GM21390 (cell line): Measurements from ENCODE around the gene SENP1.

Source experiments
- ATAC-seq: cut with Tn5 transposase; IDR thresholded peaks from one replicate; pipeline ENCODE4 v1.9.1; 2021; ENCODE audit not compliant: unreplicated experiment

Gene SENP1

GRCh38 chr12:48037267-48037915, 68.5 kb downstream of the SENP1 start:
- ATAC-seq = no peak

DNA sequence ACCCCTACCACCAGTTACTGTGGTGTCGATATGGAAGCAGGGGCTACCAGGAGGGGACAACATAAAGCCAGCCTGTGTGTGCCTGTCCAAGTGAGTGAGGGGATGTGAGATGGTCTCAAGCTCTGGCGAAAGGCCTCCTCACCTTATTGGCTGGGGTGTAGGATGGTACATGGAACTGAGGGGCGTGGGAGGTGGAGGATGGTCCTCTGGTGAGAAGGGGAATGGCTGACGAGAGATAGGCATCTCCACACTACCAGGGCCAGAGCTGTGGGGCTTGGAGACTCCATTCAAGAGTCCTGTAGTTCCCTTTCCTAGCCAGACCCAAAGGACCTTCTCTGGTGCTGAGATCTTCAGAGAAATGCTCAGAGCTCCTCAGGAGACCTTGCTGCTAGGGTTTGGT, 69.1 kb downstream of the SENP1 start:
- no peak for ATAC-seq

GRCh38 chr12:48034835-48035805, 70.8 kb downstream of the SENP1 start:
- no peak for ATAC-seq

- no peak for ATAC-seq
These were observed 72.4 kb downstream of the SENP1 start for GRCh38 chr12:48033451-48033850.

GRCh38 chr12:48032597-48032996, 73.3 kb downstream of the SENP1 start:
- no peak for ATAC-seq

GRCh38 chr12:48031135-48031960, 74.5 kb downstream of the SENP1 start:
- ATAC-seq = no peak

DNA sequence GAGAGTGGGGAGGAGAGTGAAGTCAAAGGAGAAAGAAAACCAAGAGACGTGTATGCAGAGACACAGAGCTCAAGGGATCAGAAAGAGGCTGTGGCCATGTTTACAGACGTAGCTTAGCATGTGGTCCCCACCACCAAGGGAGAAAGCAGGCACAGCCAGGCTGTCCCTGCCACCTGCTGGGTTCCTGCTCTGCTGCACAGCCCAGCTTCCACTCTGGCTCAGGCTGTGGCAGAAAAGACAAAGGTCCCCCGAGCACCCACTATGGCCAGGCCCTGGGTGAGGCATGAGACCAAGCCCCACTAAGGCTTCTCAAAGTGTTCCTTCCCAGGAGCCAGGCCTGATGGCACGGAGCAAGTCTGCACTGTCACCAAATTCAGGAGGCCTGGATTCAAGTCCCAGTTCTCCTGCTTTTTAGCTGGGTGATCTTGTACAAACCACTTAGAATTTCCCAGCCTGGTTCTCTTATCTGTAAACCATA, 75.7 kb downstream of the SENP1 start:
- no peak for ATAC-seq

DNA sequence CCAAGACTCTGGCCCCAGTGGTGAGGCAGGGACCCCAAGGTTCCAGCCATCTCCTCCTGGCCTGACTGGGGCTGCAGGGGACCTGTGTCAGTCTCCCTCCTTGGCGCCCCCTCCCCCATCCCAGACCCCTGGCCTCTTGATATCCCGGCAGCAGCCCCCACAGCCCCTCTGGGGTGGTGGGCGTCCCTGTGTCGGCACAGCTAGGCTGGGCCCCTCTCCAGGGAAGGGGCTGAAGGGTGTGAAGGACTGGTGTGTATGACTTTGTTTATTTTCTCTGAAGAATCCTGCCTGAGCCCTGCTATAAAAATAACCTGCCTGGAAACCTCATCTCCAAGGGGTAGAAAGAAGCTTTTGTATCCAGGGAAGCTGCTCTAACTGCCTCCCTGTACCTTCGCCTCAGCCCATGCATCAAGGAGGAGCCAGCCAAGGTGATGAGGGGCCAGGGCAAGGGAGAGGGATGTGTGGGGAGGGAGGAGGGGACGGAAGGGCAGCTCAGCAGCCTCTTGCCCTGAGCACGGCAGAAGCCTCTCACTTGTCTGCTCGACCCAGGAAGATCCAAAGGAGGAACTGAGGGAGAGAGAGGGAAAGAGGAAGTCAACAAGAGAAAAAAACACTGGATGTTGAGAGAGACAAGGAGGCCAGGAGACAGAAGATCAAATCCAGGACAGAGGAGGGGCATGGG, 76.2 kb downstream of the SENP1 start:
- ATAC-seq = no peak

- no peak for ATAC-seq
These were observed 77.1 kb downstream of the SENP1 start for GRCh38 chr12:48028541-48029431.

DNA sequence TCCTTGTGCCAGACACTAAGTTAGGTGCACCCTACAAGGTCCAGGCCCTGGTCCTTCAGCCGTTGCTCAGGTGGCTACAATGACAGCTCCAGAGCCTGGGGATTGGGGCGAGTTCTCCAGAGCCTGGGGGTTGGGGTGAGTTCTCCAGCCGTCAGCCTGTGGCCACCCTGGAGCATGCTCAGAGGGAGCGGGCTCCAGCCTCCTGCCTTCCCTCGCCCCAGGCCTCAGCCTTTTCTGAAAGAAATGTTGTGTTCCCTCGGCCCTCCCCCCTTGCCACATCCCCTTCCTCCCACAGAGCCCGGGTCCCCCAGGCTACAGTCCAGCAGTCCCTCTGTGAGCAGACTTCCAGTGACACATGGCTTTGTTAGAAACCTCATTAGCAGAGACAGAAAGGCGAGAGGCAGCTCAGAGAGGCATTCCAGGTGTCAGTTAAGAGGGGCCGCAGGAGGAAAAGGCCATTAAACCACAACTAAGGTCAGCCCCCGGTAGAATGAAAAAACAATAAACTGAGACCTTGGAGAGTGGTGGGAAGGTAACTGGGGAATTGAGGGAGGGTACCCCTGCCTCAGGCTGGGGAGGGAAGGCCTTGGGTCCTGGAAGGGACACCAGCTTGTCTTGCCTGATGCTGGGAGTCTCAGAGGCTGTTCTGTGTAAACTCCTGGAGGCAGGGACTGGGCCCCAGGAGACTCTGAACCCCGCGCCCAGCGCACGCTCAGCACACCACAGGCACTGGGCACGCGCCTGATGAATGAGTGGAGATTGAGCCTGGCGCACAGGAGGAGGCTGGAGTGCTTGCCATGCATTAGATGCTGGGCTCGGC, 78.5 kb downstream of the SENP1 start:
- ATAC-seq = no peak

GRCh38 chr12:48026060-48026827, 79.6 kb downstream of the SENP1 start:
- ATAC-seq = no peak

GRCh38 chr12:48025281-48025680, 80.6 kb downstream of the SENP1 start:
- no peak for ATAC-seq

- no peak for ATAC-seq
These were observed 81.1 kb downstream of the SENP1 start for GRCh38 chr12:48024735-48025134.

- ATAC-seq = no peak
These were observed 82.5 kb downstream of the SENP1 start for GRCh38 chr12:48023386-48023785.

DNA sequence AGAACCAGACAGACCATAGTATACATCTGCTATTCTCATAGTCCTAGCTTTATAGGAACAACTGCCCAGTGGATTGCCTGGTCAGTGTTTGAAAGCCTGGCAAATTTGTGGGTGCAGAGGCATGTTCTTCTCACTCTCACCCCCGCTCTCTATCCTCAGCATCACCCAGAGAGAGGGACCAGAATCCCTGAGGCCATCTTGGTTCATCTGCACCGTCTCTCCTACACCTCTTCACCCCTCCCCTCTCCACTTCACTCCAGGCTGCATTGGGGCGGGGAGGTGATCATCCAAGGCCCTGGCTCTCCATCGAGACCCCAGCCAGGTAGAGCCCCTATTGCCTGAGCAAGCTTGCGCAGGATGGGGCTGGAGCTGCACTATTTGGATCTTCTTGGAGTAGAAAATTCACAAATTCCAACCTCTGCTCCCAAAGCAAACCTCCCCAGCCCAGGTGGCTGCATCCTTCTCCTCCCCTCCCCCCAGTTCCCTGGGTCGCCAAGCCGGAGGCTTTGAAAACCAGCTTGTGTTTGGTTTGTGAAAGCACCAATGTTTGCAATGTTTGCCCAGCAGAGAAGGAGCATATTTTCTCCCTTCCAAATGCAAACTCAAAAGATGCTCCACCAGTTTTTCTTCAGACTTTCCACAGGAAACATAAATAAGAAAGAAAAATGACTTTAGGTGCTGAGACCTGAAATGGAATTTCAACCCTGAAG, 83.0 kb downstream of the SENP1 start:
- no peak for ATAC-seq

DNA sequence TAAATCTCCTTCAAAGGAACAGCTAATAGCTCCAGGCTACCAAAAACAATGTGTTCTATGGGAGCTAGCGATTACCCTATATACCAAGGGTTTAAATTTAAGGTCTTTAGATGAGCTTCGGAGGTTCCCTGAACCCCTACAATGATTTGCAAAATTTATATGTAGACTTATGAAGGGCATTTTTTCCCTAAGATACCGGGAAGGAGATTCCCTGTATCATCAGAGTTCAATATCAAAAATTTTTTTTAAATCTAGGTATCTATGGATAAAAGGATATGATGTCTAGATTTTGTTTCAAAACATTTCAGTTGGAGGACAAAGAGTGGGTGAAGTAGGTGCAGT, 83.7 kb downstream of the SENP1 start:
- ATAC-seq = no peak

DNA sequence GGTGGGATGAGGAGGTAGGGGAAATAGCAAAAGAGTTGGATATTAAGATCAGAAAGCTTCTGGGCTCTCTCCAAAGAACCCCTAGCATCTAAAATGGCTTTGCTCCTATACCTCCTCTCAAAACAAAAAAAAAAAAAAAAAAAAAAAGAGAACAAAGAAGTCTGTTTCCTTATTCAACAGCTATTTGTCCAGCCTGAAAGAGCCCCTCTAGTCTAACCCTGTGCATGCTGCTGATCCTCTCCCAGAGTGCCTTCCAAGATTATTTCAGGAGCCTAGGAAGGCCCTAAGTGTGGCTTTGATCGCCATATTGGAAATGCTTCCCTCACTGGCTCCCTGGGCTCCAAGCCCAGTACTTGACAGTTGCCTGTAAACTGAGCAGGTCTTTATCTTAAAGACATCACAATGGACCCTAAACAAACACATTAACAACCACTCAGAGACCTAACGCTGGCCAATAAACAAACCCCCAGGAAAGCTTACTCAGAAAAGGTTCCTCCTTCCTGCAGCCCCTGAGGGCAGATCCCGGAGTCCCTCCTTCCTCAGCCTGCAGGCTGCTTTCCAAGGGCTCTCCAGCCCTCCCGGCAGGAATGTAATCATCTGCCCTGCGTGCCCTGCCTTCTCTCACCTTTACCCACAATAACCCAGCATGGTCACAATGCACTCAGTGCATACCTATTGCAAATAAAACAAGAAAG, 84.2 kb downstream of the SENP1 start:
- ATAC-seq = no peak
